GM10266 (cell line): Measurements from ENCODE around the gene GTPBP3.
"Not testable (repeated sequence)": the region's sequence is repeated elsewhere in the genome, so short reads cannot be mapped to it uniquely, and the experiment has no call there.

Experiments used
- DNase-seq: peaks from one replicate; pipeline ENCODE4 v3.0.0; 2012; ENCODE audit errors: extremely low spot score
- TF ChIP-seq, protein P1 (sequence below): IDR thresholded peaks from 2 replicates; pipeline ENCODE4 v1.5.1; 2012; ENCODE audit warnings: mild to moderate bottlenecking, low read depth; ENCODE audit not compliant: control insufficient read depth, insufficient read depth; ENCODE audit errors: missing control alignments

GTPBP3 gene

DNA sequence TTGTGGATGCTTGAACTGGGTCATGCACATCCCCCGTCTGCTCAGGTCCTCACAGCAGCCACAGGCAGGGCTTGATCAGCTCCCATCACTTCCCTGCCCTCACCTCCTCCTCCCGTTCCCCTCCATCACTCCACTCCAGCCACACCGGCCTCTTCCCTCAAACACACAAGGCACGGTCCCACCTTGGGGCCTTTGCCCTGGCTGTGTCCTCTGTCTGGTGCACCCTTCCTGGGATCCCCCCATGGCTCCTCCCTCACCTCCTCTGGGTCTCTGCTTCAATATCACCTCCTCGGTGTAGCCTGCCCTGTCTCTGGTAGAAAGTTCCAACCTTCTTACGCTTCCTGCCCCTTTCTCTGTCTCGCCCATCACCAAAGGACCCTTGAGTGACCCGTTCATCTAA lies 16.0 kb downstream of the GTPBP3 start:
- no peak for DNase-seq
- TF ChIP-seq, protein P1, sequence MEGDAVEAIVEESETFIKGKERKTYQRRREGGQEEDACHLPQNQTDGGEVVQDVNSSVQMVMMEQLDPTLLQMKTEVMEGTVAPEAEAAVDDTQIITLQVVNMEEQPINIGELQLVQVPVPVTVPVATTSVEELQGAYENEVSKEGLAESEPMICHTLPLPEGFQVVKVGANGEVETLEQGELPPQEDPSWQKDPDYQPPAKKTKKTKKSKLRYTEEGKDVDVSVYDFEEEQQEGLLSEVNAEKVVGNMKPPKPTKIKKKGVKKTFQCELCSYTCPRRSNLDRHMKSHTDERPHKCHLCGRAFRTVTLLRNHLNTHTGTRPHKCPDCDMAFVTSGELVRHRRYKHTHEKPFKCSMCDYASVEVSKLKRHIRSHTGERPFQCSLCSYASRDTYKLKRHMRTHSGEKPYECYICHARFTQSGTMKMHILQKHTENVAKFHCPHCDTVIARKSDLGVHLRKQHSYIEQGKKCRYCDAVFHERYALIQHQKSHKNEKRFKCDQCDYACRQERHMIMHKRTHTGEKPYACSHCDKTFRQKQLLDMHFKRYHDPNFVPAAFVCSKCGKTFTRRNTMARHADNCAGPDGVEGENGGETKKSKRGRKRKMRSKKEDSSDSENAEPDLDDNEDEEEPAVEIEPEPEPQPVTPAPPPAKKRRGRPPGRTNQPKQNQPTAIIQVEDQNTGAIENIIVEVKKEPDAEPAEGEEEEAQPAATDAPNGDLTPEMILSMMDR, result no peak

DNA sequence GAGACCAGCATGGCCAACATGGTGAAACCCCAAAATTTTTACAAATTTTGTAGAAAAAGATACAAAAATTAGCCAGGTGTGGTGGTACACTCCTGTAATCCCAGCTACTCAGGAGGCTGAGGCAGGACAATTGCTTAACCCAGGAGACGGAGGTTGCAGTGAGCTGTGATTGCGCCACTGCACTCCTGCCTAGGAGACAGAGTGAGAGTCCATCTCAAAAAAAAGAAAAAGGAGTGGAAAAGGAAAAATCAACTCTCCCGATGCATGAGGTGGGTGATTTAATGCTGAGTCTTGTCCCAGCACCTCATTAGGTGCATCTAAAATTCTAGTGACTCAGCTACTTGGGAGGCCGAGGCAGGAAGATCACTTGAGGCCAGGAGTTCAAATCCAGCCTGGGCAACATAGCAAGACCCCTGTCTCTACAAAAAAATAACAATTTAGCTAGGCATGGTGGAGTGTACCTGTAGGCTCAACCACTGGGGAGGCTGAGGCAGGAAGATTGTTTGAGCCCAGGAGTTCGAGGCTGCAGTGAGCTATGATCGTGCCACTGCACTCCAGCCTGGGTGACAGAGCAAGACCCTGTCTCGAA lies 19.8 kb downstream of the GTPBP3 start:
- DNase-seq, result no peak
- TF ChIP-seq, protein P1, result no peak

DNA sequence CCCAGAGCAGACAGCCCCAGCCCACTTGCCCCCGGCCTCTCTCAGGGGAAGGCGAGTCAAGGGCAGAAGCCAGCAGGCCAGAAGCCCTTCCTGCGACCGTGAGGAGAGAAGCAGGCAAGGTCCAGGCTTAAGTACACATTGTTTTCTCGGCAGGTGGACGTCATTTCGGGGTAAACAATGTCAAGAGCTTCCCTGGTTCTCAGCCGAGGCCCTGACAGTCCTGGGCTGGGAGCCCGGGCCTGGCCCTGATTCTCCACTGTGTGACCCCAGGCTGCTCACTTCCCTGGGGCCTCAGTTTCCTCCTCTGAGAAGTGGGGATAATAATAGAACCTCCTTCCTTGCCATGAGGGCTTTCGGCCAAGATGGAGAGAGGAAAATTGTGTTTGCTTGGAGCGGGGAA lies 20.4 kb downstream of the GTPBP3 start:
- TF ChIP-seq, protein P1, result no peak
- DNase-seq, result no peak

GRCh38 chr19:17358395-17358794 lies 21.0 kb downstream of the GTPBP3 start:
- DNase-seq, result no peak
- TF ChIP-seq, protein P1, result no peak

GRCh38 chr19:17359905-17360800 lies 22.8 kb downstream of the GTPBP3 start:
- no peak for DNase-seq
- TF ChIP-seq, protein P1, result no peak

DNA sequence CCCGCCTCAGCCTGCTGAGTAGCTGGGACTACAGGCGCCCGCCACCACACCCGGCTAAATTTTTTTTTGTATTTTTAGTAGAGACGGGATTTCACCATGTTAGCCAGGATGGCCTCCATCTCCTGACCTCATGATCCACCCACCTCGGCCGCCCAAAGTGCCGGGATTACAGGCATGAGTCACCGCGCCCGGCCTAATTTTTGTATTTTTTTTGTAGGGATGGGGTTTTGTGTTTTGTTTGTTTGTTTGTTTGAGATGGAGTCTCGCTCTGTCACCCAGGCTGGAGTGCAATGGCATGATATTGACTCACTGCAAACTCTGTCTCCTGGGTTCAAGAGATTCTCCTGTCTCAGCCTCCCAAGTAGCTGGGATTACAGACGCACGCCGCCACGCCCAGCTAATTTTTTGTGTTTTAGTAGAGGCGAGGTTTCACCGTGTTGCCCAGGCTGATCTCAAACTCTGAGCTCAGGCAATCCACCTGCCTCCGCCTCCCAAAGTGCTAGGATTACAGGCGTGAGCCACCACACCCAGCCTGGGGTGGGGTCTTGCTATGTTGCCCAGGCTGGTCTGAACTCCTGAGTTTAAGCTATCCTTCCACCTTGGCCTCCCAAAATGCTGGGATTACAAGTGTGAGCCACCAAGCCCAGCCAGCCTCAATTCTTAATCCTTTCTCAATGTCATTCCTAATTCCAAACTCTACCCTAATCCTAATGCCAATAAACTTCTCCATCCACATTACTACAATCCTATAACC lies 26.7 kb downstream of the GTPBP3 start:
- DNase-seq, result not testable (repeated sequence)

- TF ChIP-seq, protein P1, result no peak
- no peak for DNase-seq
Measured at GRCh38 chr19:17365361-17365760, 28.0 kb downstream of the GTPBP3 start.
